Nephron progenitor cell (in vitro differentiated cells): Measurements from ENCODE around the gene SYTL1.

Experiments
- DNase-seq: peaks from one replicate; pipeline ENCODE4 v3.0.0; 2021
- H3K27ac Mint-ChIP-seq: 2 replicates; pipeline ENCODE4 v1.8.0; 2021; ENCODE audit warnings: mild to moderate bottlenecking, moderate library complexity, mixed read lengths
- H3K27me3 Mint-ChIP-seq: 2 replicates; pipeline ENCODE4 v1.8.0; 2021; ENCODE audit warnings: mild to moderate bottlenecking, low read depth, mixed read lengths; ENCODE audit not compliant: poor library complexity
- H3K36me3 Mint-ChIP-seq: 2 replicates; pipeline ENCODE4 v1.8.0; 2021; ENCODE audit warnings: low read depth, mixed read lengths
- H3K4me1 Mint-ChIP-seq: 2 replicates; pipeline ENCODE4 v1.8.0; 2021; ENCODE audit warnings: mixed read lengths
- H3K4me3 Mint-ChIP-seq: 2 replicates; pipeline ENCODE4 v1.8.0; 2021; ENCODE audit warnings: mild to moderate bottlenecking, moderate library complexity, mixed read lengths
- H3K9me3 Mint-ChIP-seq: 2 replicates; pipeline ENCODE4 v1.8.0; 2021; ENCODE audit warnings: mild to moderate bottlenecking, moderate library complexity, mixed read lengths
- CTCF ChIP-seq: fragments of 200-600 bp; sonication (generic); IDR thresholded peaks from 2 replicates; pipeline ENCODE4 v1.5.0; 2021; ENCODE audit warnings: antibody characterized with exemption

Gene SYTL1

DNA sequence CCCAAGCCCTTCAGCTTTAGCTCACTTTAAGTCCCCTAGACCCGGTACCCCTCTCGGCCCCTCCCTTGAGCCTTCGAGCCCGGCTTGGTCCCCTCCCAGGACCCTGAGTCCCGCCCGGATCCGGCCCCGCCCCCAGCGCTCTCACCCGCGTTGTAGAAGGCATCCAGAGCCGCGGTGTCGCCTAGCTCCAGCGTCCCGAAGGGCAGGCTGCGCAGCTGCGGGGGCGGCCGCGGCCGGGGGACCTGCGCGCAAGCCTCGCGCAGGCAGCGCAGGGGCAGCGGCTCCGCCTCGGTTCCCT lies 24.2 kb downstream of the SYTL1 start:
- no peaks in the 10 kb centered on the region for H3K9me3 Mint-ChIP-seq
- DNase-seq = peak; percentile 93

DNA sequence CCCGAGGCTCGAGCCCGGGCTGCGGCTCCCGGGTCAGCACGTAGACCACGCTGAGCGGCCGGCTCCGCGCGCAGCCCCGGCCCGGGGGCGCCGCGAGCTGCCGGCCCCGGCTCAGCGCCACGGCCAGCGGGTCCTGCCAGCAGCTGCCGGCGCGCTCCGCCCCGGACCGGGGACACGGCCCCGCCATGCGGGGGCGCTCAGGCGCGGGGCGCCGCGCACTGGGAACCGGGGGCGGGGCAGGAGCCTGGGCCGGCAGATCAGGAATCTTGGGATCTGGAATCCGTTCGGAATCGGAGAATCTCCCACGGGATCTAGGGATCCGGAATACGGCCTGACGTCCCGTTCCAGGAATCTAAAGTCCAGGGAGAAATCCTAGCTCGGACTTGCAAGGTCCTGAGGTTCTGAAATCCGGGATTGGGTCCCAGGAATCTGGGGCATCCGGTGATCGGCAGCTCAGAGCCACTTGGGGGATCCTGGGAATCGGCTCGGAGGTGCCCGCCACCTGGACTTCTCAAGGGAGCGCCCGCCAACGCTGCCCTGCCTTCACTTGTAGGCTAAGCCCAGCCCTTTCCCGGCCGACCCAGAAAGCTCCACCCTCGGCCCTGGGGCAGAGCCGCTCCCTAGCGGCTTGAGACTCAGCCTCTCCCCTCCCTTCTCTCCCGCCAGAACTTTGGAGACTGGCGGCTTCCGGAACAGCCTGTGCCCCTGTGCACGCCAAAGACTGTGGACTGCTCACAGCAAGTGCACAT lies 24.8 kb downstream of the SYTL1 start, which contains the start of gene MAP3K6:
Gene MAP3K6, minus strand, starts transcription at position 551 of the 749 bp plus-strand sequence. Its CDS starts 364 bp downstream, at position 187.
- H3K36me3 Mint-ChIP-seq = no peaks in the 10 kb centered on the region
- peak; percentile 71 for DNase-seq
- H3K27me3 Mint-ChIP-seq = peaks cover 6% of the 10 kb centered on the region
- H3K9me3 Mint-ChIP-seq = no peaks in the 10 kb centered on the region
- H3K4me1 Mint-ChIP-seq = peaks cover 54% of the 10 kb centered on the region
- H3K27ac Mint-ChIP-seq = peak within 1 kb of the TSS; percentile 66
- peak within 1 kb of the TSS; percentile 86 for H3K4me3 Mint-ChIP-seq
- no peak for TF ChIP-seq CTCF

More for the DNA sequence above, 24.2 kb downstream of the SYTL1 start:
- Mint-ChIP-seq H3K36me3 (no peaks in the 10 kb centered on the region), H3K4me1 (peaks cover 56% of the 10 kb centered on the region), H3K27me3 (peaks cover 10% of the 10 kb centered on the region), H3K27ac (peak overlapping the region; percentile 66), H3K4me3 (peak overlapping the region; percentile 86)
- TF ChIP-seq CTCF = no peak

DNA sequence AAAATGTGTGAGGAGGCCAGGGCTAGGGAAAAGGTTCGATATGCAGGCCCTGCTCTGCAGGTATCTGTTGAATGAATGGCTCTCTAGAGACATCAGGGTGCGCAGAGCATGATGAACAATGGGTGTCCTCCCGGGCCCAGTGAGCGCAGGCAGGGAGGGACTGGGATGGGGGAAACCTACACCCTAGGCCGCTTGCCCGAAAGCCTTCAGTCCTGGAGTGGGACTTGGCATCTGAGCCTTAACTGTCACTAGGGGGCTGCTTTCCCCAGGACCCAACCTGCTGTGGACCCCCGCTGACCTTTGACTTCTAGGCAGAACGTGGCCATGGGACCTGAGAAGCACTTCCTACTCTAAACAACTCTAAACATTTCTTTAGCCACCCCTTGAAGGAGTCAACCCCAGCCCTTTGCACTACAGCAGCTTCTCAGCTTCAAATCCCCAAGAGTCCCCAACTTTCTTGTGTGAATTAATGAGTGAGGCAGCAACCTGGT lies 25.4 kb downstream of the SYTL1 start:
- Mint-ChIP-seq H3K4me3 (peak overlapping the region; percentile 83), H3K27ac (no peak overlapping the region), H3K36me3 (no peaks in the 10 kb centered on the region), H3K9me3 (no peaks in the 10 kb centered on the region), H3K27me3 (peaks cover 9% of the 10 kb centered on the region), H3K4me1 (peaks cover 54% of the 10 kb centered on the region)
- no peak for DNase-seq
- TF ChIP-seq CTCF = no peak

GRCh38 chr1:27368869-27369582 lies 27.2 kb downstream of the SYTL1 start:
- TF ChIP-seq CTCF = no peak
- no peak for DNase-seq
- peak overlapping the region; percentile 55 for H3K4me3 Mint-ChIP-seq
- peaks cover 10% of the 10 kb centered on the region for H3K27me3 Mint-ChIP-seq
- H3K27ac Mint-ChIP-seq = no peak overlapping the region
- no peaks in the 10 kb centered on the region for H3K9me3 Mint-ChIP-seq
- peaks cover 43% of the 10 kb centered on the region for H3K4me1 Mint-ChIP-seq
- no peaks in the 10 kb centered on the region for H3K36me3 Mint-ChIP-seq

GRCh38 chr1:27372022-27372807 lies 30.4 kb downstream of the SYTL1 start:
- H3K4me3 Mint-ChIP-seq = no peak overlapping the region
- H3K27ac Mint-ChIP-seq = no peak overlapping the region
- H3K36me3 Mint-ChIP-seq = no peaks in the 10 kb centered on the region
- no peak for DNase-seq
- peaks cover 21% of the 10 kb centered on the region for H3K4me1 Mint-ChIP-seq
- H3K27me3 Mint-ChIP-seq = peaks cover 13% of the 10 kb centered on the region
- TF ChIP-seq CTCF = no peak
- H3K9me3 Mint-ChIP-seq = no peaks in the 10 kb centered on the region
